HepG2 (cell line): Measurements from ENCODE around the gene SLC6A6. TPM values are rescaled to one million over a fixed set of nuclear protein-coding genes. Genes with fewer than 3 reads are reported as not detected.

Experiments used
- ATAC-seq: fragments of 200-7000 bp; cut with Tn5 transposase; 3 replicates; pipeline ENCODE4 v1.9.1; 2020; ENCODE audit warnings: mild to moderate bottlenecking, moderate library complexity
- BruUV-seq: library from RNA; stranded (reverse); fragments of 400-500 nt; replicated peaks from 2 replicates; lab custom pipeline; 2021; lab: Mats Ljungman, UMichigan
- CTCF ChIA-PET: fragments of 300-600 bp; formaldehyde crosslinking; extraction: SDS; loops from one replicate; lab custom pipeline; 2021; ENCODE audit warnings: low total read pairs, inconsistent platforms, low intra/inter-chr PET ratio; lab: Yijun Ruan, JAX
- POLR2A ChIA-PET: fragments of 350-600 bp; sonication (Branson Sonifier 250); formaldehyde crosslinking; loops from one replicate; lab custom pipeline; 2020; ENCODE audit warnings: antibody characterized with exemption, inconsistent platforms; lab: Yijun Ruan, JAX
- DNase-seq: peaks from one replicate; pipeline ENCODE4 v3.0.0-alpha.2; 2015; ENCODE audit warnings: low spot score
- FAIRE-seq: peaks from 3 replicates; lab custom pipeline; 2011; peaks lifted over from hg19 to GRCh38; lab: Jason Lieb, UNC
- H2AFZ ChIP-seq: one replicate; pipeline ENCODE4 v1.6.1; 2011; ENCODE audit warnings: low read length, inconsistent platforms
- H3K27ac ChIP-seq: fragments of 300-600 bp; 3 replicates; pipeline ENCODE4 v1.8.0; 2011; ENCODE audit warnings: mixed run types, mild to moderate bottlenecking, mixed read lengths, low read length, inconsistent platforms; ENCODE audit not compliant: insufficient read depth; ENCODE audit errors: extremely low read length
- H3K27me3 ChIP-seq, 2 experiments: fragments of 200-600 bp in 1 of 2; 2 replicates in 1 of 2; 3 replicates in 1 of 2; pipeline versions ENCODE4 v1.6.0 to v1.8.0; 2011; ENCODE audit warnings: low read length in 2 of 2, mild to moderate bottlenecking in 2 of 2, moderate library complexity in 2 of 2, inconsistent platforms in 1 of 2; ENCODE audit not compliant: insufficient read depth in 2 of 2, control insufficient read depth in 1 of 2
- H3K36me3 ChIP-seq, 2 experiments: fragments of 200-600 bp in 1 of 2; replicated peaks in 1 of 2; 2 replicates in 1 of 2; 3 replicates in 1 of 2; pipeline versions ENCODE4 v1.5.1 to v1.8.0; 2011; ENCODE audit warnings: low read length in 2 of 2, inconsistent platforms in 1 of 2; ENCODE audit not compliant: insufficient read depth in 2 of 2, control insufficient read depth in 1 of 2
- H3K4me1 ChIP-seq: 2 replicates; pipeline ENCODE4 v1.5.1; 2012; ENCODE audit warnings: low read length, inconsistent platforms; ENCODE audit not compliant: insufficient read depth
- H3K4me2 ChIP-seq: 2 replicates; pipeline ENCODE4 v1.6.0; 2011; ENCODE audit warnings: low read depth, low read length, inconsistent platforms
- H3K4me3 ChIP-seq, 3 experiments: fragments of 200-600 bp in 1 of 3; sonication (generic), shearing (Covaris generic) in 1 of 3; replicated peaks in 1 of 3; 2 replicates each; pipeline ENCODE4 v1.5.1; 2011 to 2016; ENCODE audit warnings: low read length in 3 of 3, inconsistent platforms in 2 of 3, low read depth in 2 of 3, mild to moderate bottlenecking in 2 of 3, control low read depth in 1 of 3, mixed read lengths in 1 of 3; ENCODE audit not compliant: insufficient read depth in 1 of 3
- H3K79me2 ChIP-seq: one replicate; pipeline ENCODE4 v1.6.1; 2011; ENCODE audit warnings: low read length, inconsistent platforms; ENCODE audit not compliant: insufficient read depth
- H3K9ac ChIP-seq: 2 replicates; pipeline ENCODE4 v1.6.0; 2011; ENCODE audit warnings: mild to moderate bottlenecking, low read depth, low read length, inconsistent platforms; ENCODE audit not compliant: insufficient read depth
- H3K9me3 ChIP-seq: 2 replicates; pipeline ENCODE4 v1.5.1; 2012; ENCODE audit warnings: mild to moderate bottlenecking, low read length
- H4K20me1 ChIP-seq: 2 replicates; pipeline ENCODE4 v1.6.0; 2011; ENCODE audit warnings: inconsistent platforms, mild to moderate bottlenecking, low read length, moderate library complexity; ENCODE audit not compliant: insufficient read depth
- ELF4 ChIP-seq: sonication (generic); formaldehyde crosslinking; IDR thresholded peaks from 2 replicates; pipeline ENCODE4 v1.5.0; 2020; ENCODE audit warnings: missing genetic modification reagents, mild to moderate bottlenecking, moderate library complexity, borderline replicate concordance
- HOXA9 ChIP-seq: sonication (generic); formaldehyde crosslinking; IDR thresholded peaks from 2 replicates; pipeline ENCODE4 v1.8.1; 2022; ENCODE audit warnings: missing genetic modification reagents, mild to moderate bottlenecking, moderate library complexity, borderline replicate concordance
- SP1 ChIP-seq, 2 experiments: fragments of 450-650 bp in 1 of 2; sonication (generic) in 1 of 2; formaldehyde crosslinking in 1 of 2; IDR thresholded peaks; 2 replicates each; pipeline versions ENCODE4 v1.4.0 to v1.6.1; 2016 to 2020; ENCODE audit warnings: missing genetic modification reagents in 1 of 2
- ZNF263 ChIP-seq: sonication (generic); formaldehyde crosslinking; IDR thresholded peaks from 2 replicates; pipeline ENCODE4 v1.4.0; 2020; ENCODE audit warnings: missing genetic modification reagents
- ZNF501 ChIP-seq: sonication (generic); formaldehyde crosslinking; IDR thresholded peaks from 2 replicates; pipeline ENCODE4 v1.5.1; 2020; ENCODE audit warnings: mild to moderate bottlenecking, moderate library complexity, missing genetic modification reagents
- ZNF543 ChIP-seq: sonication (generic); formaldehyde crosslinking; IDR thresholded peaks from 2 replicates; pipeline ENCODE4 v1.4.0; 2020; ENCODE audit warnings: mild to moderate bottlenecking, missing genetic modification reagents
- WGBS: methylation state at CpG from one replicate; pipeline ENCODE4 v1.1.6; 2017; ENCODE audit warnings: low lambda C conversion rate; 5-methylcytosine and 5-hydroxymethylcytosine counted together
- in situ Hi-C: cut with HindIII; loops from 2 replicates; pipeline ENCODE4 v1.10.0; 2017; ENCODE audit warnings: low pct_unique_long_range_greater_than_20kb; ENCODE audit not compliant: extremely low pct_ligation_motif_present
- intact Hi-C: fragments of 100-400 bp; cut with micrococcal nuclease; formaldehyde crosslinking; loops from one replicate; pipeline ENCODE4 v1.10.0; 2022; ENCODE audit not compliant: unreplicated experiment
- polyA plus RNA-seq, 8 experiments: library from polyadenylated mRNA; depleted of rRNA in 3 of 8; stranded (reverse) in 7 of 8; unstranded in 1 of 8; fragments of >200 nt; fragmentation: Illumina TruSeq in 4 of 8; extraction: Trizol in 4 of 8; gene quantifications; 2 replicates each; pipeline versions ENCODE4 v1.2.1 to v1.2.3, GENCODE V29; 2011 to 2016; ENCODE audit warnings: low read depth in 4 of 8, missing spikeins in 1 of 8, mixed read lengths in 1 of 8; ENCODE audit not compliant: insufficient read depth in 1 of 8
- total RNA-seq, 5 experiments: library from RNA; depleted of rRNA; stranded (reverse); fragments of >200 nt; fragmentation: Illumina TruSeq; extraction: Trizol; gene quantifications; 2 replicates each; pipeline ENCODE4 v1.2.3, GENCODE V29; 2016; ENCODE audit warnings: low read depth in 1 of 5
- TF ChIP-seq, protein P1 (sequence below): sonication (generic); formaldehyde crosslinking; IDR thresholded peaks from 2 replicates; pipeline ENCODE4 v1.5.1; 2020; ENCODE audit warnings: mild to moderate bottlenecking, missing genetic modification reagents
- TF ChIP-seq, protein P2 (sequence below): IDR thresholded peaks from 2 replicates; pipeline ENCODE4 v1.6.1; 2016; ENCODE audit warnings: control low read depth
- TF ChIP-seq, protein P3 (sequence below): IDR thresholded peaks from 2 replicates; pipeline ENCODE4 v1.6.1; 2018; ENCODE audit warnings: missing genetic modification reagents, mild to moderate bottlenecking, missing compliant biosample characterization
- TF ChIP-seq, protein P4 (sequence below): sonication (generic); formaldehyde crosslinking; IDR thresholded peaks from 2 replicates; pipeline ENCODE4 v1.5.0; 2020; ENCODE audit warnings: missing genetic modification reagents, mild to moderate bottlenecking, borderline replicate concordance
- TF ChIP-seq, protein P5 (sequence below): sonication (generic); formaldehyde crosslinking; IDR thresholded peaks from 2 replicates; pipeline ENCODE4 v1.4.0; 2020; ENCODE audit warnings: mild to moderate bottlenecking, missing genetic modification reagents
- TF ChIP-seq, protein P6 (sequence below): IDR thresholded peaks from 2 replicates; pipeline ENCODE4 v1.6.1; 2016; ENCODE audit warnings: mild to moderate bottlenecking

The SLC6A6 gene
- total and polyA plus RNA-seq, 2 of the 13 experiments (the other 11 are each of a cell fraction or from before 2014, with no cell fraction given) = 14.1 to 20.7 TPM

DNA sequence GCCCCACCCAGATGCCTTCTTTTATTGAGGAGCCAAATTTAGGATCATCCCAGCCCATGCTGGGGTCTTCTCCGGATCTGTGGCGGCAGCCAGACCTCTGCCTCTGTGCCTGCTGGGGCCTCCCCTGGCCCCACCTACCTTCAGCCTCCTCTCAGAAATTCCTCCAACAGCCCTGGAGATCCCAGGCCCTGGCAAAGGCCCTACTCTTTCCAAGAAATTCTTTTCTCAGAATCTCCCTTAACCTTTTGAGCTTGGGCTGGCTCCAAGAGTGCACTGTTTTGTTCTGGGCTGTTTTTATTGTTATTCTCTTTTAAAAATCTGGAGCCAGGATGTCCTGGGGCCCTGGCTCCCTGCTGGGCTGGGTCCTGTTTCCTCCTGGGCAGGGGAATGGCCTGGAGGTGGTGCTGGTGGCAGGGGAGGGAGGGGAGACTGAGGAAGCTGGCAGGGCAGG lies 79.9 kb downstream of the SLC6A6 start (continued):
- TF ChIP-seq, protein P1, sequence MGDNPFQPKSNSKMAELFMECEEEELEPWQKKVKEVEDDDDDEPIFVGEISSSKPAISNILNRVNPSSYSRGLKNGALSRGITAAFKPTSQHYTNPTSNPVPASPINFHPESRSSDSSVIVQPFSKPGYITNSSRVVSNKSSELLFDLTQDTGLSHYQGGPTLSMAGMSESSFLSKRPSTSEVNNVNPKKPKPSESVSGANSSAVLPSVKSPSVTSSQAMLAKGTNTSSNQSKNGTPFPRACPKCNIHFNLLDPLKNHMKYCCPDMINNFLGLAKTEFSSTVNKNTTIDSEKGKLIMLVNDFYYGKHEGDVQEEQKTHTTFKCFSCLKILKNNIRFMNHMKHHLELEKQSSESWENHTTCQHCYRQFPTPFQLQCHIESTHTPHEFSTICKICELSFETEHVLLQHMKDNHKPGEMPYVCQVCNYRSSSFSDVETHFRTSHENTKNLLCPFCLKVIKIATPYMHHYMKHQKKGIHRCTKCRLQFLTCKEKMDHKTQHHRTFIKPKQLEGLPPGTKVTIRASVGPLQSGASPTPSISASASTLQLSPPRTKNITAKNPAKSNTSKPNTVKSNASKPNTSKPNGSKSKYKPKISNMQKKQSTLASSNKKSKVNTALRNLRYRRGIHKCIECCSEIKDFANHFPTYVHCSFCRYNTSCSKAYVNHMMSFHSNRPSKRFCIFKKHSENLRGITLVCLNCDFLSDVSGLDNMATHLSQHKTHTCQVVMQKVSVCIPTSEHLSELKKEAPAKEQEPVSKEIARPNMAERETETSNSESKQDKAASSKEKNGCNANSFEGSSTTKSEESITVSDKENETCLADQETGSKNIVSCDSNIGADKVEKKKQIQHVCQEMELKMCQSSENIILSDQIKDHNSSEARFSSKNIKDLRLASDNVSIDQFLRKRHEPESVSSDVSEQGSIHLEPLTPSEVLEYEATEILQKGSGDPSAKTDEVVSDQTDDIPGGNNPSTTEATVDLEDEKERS (CRISPR knock-in tag) = no peak
- TF ChIP-seq HOXA9 (CRISPR knock-in tag) (no peak), ZNF263 (CRISPR knock-in tag) (no peak)

DNA sequence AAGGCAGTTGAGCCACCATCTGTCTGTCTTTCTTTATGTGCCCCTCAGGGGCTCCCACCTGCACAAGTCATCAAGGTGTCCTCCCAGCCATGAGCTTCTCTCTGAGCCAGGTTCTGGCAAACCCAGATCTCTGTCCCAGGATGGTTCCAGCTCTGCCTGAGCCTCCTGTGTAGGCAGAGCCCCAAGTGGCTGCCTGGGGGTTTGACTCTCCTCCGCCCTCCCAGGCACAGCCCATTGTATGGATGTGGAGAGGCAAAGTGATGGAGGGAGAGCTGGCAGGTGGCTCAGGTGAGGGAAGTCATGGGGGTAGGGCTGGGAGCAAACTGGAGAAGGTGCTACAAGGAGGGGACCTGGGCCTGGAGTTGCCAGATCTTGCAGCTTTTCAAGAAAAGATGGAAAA lies 80.9 kb downstream of the SLC6A6 start:
- Histone ChIP-seq H2AFZ (no peak overlapping the region), H3K27ac (no peak overlapping the region), H3K36me3 (peaks cover 23 to 74% of the 10 kb centered on the region in 2 experiments; a peak in 4 of 5 replicates), H3K9ac (no peak overlapping the region), H3K4me2 (no peak overlapping the region), H3K4me3 (no peak overlapping the region), H4K20me1 (no peaks in the 10 kb centered on the region), H3K27me3 (no peaks in the 10 kb centered on the region), H3K4me1 (no peaks in the 10 kb centered on the region), H3K9me3 (no peaks in the 10 kb centered on the region), H3K79me2 (no peaks in the 10 kb centered on the region)
- ChIA-PET CTCF (no interaction called here), POLR2A (no interaction called here)
- ATAC-seq = no peak
- FAIRE-seq = no peak
- 100% methylated on average over 1 of the region's 1 CpG for WGBS
- intact Hi-C loops = no loop called here
- no peak for DNase-seq
- no TSS peak for BruUV-seq
- in situ Hi-C loops = no loop called here
- TF ChIP-seq ELF4 (CRISPR knock-in tag) = no peak
- TF ChIP-seq, protein P2, sequence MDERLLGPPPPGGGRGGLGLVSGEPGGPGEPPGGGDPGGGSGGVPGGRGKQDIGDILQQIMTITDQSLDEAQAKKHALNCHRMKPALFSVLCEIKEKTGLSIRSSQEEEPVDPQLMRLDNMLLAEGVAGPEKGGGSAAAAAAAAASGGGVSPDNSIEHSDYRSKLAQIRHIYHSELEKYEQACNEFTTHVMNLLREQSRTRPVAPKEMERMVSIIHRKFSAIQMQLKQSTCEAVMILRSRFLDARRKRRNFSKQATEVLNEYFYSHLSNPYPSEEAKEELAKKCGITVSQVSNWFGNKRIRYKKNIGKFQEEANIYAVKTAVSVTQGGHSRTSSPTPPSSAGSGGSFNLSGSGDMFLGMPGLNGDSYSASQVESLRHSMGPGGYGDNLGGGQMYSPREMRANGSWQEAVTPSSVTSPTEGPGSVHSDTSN = no peak
- TF ChIP-seq, protein P3, sequence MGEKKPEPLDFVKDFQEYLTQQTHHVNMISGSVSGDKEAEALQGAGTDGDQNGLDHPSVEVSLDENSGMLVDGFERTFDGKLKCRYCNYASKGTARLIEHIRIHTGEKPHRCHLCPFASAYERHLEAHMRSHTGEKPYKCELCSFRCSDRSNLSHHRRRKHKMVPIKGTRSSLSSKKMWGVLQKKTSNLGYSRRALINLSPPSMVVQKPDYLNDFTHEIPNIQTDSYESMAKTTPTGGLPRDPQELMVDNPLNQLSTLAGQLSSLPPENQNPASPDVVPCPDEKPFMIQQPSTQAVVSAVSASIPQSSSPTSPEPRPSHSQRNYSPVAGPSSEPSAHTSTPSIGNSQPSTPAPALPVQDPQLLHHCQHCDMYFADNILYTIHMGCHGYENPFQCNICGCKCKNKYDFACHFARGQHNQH = no peak
- TF ChIP-seq ZNF543 (CRISPR knock-in tag) = no peak
- TF ChIP-seq, protein P4, sequence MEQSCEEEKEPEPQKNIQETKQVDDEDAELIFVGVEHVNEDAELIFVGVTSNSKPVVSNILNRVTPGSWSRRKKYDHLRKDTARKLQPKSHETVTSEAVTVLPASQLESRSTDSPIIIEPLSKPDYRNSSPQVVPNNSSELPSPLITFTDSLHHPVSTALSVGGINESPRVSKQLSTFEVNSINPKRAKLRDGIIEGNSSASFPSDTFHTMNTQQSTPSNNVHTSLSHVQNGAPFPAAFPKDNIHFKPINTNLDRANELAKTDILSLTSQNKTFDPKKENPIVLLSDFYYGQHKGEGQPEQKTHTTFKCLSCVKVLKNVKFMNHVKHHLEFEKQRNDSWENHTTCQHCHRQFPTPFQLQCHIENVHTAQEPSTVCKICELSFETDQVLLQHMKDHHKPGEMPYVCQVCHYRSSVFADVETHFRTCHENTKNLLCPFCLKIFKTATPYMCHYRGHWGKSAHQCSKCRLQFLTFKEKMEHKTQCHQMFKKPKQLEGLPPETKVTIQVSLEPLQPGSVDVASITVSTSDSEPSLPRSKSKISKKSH = no peak
- TF ChIP-seq, protein P5, sequence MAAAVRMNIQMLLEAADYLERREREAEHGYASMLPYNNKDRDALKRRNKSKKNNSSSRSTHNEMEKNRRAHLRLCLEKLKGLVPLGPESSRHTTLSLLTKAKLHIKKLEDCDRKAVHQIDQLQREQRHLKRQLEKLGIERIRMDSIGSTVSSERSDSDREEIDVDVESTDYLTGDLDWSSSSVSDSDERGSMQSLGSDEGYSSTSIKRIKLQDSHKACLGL (CRISPR knock-in tag) = no peak
- TF ChIP-seq, protein P6, sequence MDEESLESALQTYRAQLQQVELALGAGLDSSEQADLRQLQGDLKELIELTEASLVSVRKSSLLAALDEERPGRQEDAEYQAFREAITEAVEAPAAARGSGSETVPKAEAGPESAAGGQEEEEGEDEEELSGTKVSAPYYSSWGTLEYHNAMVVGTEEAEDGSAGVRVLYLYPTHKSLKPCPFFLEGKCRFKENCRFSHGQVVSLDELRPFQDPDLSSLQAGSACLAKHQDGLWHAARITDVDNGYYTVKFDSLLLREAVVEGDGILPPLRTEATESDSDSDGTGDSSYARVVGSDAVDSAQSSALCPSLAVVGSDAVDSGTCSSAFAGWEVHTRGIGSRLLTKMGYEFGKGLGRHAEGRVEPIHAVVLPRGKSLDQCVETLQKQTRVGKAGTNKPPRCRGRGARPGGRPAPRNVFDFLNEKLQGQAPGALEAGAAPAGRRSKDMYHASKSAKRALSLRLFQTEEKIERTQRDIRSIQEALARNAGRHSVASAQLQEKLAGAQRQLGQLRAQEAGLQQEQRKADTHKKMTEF = no peak
- TF ChIP-seq ZNF501 (CRISPR knock-in tag) = no peak
- no peak for TF ChIP-seq SP1 (IDR thresholded peaks at IDR 0.05)
- no peak for TF ChIP-seq SP1 (CRISPR knock-in tag; IDR thresholded peaks at IDR 0.05)
